Measurements from ENCODE around the gene SLFNL1.
A peak's percentile ranks its signal among the peaks of the same experiment; 100 is the strongest.

Gene SLFNL1

DNA sequence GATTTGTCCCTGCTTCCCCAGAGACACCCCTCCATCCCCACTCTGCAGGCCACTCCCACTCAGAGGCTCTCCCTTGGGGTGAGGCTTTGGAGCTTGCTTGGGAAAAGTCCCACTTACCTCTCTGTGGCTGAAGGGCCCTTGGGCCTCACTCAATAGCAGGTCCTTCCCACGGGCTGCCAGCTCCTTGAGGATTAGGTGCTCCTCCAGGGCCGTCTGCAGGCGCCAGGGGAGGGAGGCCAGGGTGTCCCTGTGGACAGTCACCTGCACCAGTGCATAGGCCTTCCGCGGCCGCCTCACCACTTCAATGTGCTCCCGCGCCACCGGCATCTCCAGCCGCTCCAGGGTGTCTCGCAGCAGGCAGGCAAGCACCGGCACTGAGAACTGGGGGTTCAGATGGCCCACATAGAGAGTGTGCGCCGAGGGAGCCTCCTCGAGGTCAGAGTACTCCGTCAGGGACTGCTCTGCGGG, 1.4 kb downstream of the SLFNL1 start:
- no peak for DNase-seq (ENCODE audit: low read depth, low spot score)

DNA sequence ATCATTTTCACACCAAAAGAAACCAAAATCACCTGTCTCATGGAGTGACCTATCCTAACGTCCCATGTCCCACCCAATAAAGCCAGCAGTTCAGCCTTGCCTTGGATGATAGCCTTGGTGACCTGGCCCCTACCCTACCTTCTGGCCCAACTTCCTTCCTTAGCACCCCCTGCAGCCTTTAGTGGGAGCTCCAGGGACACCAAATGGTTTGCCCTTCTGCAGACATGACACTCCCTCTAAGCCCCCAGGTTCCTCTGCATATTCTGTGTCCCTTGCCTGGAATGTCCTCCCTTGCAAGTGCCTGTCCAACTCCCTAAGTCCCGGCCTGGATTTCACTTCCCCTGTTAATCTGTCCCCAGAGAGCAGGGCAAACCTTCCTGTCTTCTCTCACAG, 2.2 kb downstream of the SLFNL1 start:
- no peak for DNase-seq (ENCODE audit: low read depth, low spot score)

DNA sequence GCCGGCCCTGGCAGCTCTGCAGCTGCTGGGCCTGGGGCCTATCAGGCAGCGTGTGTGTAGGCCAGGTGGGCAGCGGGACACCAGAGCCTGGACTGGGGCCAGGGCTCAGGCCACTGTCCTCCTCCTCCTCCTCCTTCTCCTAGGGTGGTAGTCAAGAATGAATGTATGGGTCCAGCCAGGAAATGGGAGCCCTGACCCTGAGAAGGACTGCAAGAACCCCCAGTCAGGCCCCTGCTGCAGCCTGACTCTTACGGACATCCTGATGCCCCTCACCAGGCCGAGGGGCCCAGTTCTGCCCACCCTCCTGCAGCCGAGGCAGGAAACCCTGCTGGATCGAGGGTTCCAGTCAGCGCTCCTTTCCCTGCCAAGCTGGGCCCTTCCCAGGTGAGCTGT, 3.5 kb downstream of the SLFNL1 start:
- no peak for DNase-seq (ENCODE audit: low read depth, low spot score)

DNA sequence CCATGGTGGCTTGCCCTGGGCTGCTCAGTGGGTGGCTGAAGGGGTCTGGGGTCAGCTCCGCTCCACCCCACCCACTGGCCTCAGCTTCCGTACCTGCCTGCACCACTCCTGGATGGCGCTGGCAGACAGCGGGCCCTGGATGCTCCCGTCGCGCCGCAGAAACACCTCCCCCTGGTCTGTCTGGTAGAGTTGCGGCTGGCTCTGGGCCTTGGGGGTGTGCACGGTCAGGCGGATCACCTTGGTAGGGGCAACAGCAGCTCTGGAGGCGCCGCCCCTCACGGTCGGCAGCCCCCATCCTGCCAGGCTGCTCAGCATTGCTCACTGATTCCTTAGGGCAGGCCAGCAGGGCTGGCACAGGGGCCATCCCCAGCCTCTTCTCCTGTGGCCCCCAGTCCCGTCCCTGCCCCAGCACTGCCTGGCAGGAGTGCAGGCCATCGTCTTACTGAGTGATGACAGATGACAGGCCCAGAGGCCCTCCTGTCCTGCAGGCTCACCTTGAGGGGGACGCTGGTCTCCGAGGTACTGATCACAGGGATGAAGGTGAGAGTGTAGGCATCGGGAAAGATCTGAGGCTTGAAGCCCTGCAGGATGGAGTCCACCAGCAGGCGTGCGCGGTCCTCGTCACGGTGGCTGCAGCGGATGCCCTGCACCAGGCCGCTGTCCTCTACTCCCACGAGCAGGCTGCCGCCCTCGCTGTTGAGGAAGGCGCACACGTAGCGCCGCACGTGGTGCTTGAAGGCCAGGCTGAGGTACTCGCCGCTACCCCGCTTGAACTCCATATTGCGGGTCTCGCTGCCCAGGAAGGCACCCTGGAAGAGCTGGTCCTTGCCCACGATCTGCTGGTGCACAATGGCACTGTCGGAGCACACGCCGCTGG, 4.1 kb downstream of the SLFNL1 start:
- DNase-seq (ENCODE audit: low read depth, low spot score): no peak

DNA sequence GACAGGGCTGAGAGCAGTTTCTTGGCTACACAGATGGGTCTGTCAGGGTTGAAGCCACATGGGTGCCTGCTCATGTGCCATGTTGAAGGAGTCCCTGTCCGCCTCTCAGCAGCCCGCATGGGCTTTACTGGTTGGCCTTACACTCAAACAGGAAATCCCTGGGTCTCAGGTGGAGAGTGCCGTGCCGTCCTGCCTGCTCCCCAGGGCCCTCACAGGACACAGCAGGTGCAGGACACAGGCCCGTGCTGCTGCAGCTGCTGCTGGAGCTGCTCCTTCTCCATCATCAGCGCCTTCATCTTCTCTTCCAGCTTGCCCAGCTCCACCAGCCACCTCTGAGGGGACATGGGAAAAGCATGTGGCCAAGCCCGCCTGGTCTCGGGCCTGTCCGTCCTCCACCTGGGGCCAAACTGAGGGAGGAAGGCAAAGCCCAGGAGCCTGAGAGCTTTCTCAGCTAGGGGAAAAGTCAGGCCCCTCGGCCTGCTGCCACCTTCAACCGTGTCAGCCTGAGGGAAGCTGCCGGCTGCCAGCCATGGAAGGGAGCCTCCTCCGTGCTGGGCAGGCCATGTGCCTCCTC, 5.5 kb downstream of the SLFNL1 start:
- no peak for DNase-seq (ENCODE audit: low read depth, low spot score)

DNA sequence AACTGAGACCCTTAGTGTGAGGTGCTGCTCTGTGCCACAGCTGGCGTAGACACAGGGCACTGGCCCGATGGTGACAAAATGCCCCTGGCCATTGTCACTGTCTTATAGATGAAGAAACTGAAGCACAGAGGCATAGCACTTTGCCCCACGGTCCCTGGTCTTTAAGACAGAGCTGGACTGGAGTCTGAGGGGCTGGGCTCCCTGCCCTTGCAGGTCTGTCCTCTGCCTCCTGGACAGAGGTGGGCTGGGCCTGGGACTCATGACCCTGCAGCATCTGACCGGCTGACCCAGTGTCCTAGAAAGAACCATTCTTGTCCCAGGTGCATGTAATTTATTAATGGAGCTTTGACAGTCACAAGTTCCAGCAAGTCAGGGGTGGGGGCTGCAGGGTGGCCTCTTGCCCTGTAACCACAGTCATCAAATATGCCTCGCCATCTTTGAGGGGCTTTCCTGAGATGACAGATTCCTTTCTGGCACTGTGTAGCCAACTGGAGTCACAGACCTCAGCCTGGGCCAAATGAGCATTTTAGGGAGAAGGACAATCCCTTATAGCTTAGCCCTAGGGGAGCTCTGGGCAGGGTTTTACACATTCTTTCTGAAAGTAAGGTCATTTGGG, 6.1 kb downstream of the SLFNL1 start:
- DNase-seq (ENCODE audit: low read depth, low spot score): no peak

DNA sequence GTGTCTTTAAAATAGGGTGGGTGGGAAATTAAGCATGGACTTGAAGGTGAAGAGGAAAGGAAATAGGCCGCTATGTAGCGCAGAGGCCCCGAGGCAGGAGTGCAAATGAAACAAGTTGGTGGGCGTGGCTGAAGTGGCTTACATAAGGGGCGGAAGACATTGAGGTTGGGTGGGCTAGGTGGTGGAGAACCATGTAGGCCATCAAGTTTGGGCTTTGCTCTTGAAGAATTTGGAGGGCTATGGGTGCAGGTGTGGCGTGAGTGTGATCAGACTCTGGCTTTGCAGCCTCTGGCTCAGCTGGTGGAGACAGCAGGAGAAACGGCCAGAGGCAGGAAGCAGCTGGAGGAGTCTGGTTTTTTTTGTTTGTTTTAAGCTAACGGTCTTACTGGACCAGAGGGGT, 6.7 kb downstream of the SLFNL1 start:
- DNase-seq (ENCODE audit: low read depth, low spot score): no peak

DNA sequence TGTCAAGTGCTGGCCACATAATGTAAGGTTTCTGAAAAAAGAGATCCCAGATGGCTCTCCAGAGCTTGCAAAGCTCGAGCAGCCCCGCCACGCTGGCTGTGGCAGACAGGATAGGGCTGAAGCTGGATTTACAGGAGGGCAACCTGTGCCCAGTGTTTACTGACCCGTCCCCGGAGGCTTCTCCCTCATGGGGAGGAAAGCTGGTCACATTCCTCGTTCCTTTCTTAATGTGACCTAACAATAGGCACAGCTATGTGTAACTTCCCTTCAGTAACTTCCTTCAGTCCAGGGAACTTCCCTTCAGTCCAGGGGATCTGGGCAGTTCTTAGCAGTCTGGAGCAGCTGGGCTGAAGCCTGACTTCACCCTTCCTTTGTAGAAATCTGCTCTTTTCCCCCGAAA, 7.7 kb downstream of the SLFNL1 start:
- DNase-seq (ENCODE audit: low read depth, low spot score): no peak

DNA sequence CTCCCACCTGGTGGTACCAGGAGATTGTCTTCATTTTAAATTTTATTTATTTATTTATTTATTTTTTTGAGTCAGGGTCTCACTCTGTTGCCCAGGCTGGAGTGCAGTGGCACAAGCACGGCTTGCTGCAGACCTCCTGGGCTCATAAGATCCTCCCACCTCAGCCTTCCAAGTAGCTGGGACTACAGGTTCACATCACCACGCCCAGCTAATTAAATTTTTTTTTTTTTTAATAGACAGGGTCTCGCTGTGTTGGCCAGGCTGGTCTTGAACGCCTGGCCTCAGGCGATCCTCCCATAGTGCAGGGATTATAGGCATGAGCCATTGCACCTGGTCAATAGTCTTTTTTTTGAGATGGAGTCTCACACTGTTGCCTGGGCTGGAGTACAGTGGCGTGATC, 8.5 kb downstream of the SLFNL1 start:
- no peak for DNase-seq (ENCODE audit: low read depth, low spot score)

DNA sequence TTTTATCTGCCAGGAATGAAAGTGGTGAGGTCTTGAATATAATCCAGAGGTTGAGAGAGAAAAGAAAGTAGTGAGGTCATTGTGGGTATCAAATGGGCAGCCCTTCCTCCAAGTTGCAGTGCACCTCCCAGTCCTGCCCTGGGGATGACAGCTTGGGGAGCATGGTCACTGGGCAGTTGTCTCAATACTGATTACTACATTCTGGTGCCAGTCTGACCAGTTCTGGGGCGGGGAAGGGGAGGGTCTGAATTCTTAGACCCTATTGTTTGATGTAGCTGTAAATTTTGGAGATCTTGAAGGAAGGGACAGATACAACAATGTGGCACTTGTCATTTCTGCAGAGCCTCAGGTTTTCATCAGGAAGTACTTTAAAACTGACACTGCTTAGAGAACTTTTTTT, 11.2 kb downstream of the SLFNL1 start:
- no peak for DNase-seq (ENCODE audit: low read depth, low spot score)

DNA sequence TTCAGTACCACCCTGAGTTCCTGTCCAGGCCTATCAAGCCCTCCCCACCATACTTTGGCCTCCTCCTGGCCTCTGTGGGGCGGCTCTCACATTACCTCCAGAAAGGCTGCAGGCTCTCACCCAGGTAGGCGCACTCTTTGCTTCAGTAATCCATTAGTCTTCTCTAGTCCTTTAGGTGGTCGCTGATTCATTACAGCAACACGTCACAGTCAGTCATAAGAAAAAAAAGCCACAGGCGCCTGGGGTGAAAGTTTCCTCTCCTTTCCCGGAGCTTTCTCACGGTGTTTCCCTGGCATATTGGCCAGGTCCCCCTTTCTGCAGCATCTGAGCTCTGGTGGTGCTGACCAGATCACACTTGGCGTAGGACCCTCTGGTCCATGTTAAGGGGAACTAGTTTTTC, 12.1 kb downstream of the SLFNL1 start:
- DNase-seq (ENCODE audit: low read depth, low spot score): no peak

DNA sequence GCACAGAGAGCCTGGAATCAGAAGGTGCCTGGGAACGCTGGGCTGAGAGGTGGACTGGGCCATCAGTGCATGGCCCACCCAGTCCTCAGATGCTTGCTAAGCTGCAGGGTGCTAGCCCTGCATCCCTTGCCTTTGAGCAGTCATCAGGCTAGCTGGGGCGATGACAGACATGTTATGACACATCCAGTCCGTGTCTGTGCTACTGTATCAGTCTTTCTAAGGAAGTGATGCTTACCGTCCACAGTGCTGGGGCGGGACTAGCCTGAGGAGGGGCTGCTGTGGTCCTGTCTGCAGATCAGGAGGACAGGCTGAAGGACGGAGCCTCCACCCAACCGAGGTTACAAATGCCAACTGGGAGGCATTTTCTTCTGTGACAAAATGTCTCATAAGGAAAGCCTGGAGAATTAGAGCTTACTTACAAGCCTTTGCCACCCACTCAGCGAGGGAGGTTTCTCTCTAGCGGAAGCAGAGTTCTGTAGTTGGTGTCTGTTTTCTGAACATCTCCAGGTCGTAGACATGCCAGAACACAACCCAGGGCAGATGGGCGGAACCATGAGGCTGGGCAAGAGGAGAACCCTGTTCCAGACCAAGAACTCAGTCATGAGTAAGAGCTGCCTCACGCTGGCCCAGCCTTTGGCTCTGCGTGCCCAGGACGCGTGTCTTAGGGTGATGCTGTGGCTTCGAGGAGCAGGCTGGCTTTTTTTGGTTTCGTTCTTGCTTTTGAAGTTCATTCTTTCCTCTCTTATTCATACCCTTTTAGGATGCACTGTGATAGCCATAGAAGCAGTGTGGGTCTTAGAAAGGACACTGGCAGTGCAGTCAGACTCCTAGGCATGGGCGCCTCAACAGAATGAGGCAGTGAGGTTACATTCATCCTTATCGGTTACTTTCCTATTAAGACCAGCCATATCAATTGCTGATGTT, 14.3 kb downstream of the SLFNL1 start:
- DNase-seq (ENCODE audit: low read depth, low spot score): no peak

DNA sequence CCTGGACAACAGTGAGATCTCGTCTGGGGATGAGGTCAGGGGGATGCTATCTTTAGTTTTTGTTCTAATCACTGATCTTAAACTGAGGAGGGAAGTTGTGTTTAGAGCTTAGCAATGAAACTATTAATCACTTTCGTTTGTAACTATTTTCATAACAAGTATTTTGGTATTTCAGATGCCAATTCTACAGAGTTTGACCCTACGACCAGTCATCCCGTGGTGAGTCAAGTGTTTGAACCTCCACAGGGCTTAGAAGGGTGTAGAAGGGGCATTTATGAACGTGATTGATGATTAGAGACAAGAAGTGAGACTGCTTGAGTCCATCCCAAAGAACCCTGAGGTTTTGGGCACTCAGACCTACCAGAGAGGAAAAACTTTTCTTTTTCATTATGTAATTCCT, 15.6 kb downstream of the SLFNL1 start:
- DNase-seq (ENCODE audit: low read depth, low spot score): no peak

DNA sequence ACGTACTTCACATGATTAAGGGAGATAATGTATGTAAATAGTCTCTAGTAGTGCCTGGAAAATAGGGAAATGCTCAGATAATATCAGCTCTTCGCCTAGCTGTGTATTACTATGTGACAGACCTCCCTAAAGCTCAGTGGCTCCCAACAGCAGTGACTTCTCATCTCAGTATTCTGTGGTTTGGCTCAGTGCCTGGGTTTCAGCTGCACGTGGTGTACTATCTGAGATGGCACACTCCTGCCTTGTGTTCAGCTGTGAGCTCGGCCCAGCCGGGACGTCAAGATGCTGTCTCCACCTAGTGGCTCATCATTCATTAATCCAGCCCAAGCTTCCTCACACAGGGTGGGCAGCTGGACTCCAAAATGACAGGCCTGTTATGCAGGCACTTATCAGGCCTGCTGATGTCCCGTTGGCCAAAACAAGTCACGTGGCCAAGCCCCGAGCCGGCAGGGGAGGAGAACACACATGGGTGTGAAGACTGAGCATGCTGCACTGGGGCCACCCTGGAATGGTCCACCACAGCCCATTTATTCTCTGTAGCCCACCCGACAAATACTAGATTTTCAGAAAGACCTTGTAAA, 17.8 kb downstream of the SLFNL1 start:
- peak; percentile 99 for DNase-seq (ENCODE audit: low read depth, low spot score)

DNA sequence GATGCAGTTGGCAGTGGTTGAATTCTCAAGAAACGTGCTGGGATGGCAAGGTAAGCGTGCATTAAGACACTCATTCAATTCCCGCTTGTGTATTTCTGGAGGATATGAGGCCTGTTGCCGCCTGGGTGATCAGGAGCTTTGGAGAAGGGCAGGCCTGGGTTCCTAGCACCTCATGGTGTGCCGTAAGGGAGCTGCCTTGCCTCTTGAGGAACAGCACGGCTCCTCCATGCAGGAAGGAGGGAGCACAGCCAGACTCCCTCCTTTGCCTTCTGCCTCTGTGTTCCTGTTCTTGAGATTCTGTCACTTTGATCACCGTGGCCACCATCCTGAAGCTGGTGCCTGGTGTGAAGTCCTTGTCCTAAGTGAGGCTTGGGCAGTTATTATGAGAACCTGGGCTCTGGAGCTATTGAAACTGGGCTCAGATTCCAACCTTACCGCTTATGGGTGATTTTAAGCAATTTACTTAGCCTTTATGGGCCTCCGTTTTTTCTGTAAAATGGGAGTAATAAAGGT, 18.3 kb downstream of the SLFNL1 start:
- no peak for DNase-seq (ENCODE audit: low read depth, low spot score)

DNA sequence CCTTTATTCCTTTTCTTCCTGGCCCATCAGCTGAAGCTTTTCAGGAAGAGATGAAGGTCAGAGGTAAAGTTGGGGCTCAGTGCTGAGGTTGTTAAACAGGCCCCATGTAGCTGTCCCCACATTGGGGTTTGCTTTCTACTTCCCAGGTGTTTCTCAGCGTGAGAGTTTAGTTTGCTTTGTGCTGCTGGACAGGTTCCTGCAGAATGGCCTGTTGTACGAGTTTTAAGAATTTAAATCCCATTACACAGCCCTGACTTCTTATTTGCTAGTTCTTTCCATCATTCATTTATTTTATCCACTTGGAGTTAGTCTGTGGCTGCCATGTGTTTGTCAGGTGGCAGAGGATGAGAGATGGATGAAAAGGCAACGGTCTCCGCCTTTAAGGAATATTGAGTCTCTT, 22.9 kb downstream of the SLFNL1 start:
- no peak for DNase-seq (ENCODE audit: low read depth, low spot score)

DNA sequence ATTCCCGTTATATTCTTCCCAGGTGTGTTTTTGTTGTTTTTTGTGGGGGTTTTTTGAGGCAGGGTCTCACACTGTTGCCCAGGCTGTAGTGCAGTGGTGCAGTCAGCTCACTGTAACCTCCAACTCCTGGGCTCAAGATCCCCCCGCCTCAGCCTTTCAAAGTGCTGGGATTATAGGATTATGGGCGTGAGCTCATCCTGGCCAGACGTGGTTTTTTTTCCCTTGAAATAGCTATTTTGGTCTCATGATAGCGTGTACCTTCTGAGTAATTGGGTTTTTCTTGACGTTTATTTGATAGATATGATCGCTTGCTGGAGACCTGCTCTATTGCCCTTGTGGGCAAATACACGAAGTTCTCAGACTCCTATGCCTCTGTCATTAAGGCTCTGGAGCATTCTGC, 24.4 kb downstream of the SLFNL1 start:
- DNase-seq (ENCODE audit: low read depth, low spot score): no peak

DNA sequence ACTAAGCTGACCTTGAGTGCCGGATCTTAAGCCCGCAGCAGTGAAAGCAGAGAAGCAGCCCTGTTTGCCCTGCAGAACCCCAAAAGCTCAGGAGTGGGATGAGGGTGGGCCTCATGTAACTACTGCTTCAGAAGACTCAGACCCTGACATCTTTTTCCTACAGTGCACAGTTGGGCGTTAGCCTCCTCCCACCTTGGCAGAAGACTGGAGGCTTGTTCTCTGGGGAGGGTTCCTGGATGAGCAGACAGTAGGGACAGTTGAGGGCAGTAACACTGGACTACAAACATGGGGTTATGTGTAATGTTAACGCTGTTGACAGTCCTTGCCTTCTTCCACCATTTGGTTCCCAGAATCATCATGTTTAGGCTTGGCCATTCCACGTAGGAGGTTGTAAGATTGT, 32.5 kb downstream of the SLFNL1 start:
- DNase-seq (ENCODE audit: low read depth, low spot score): no peak

DNA sequence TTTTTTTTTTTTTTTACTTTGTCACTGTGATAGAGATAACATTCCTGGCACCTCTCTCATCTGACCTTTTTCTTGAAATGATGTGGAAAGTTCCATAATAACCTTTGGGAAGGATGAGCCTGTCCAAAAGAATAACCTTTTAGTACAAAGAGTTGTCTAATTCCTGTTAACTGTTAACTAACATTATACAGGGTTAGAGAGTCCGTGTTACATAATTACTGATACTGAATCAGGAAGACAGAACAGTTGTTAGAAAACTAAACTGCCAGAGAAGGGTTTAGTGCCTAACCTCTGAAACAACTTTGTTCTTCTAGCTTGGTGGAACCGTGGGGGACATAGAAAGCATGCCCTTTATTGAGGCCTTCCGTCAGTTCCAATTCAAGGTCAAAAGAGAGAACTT, 33.2 kb downstream of the SLFNL1 start:
- DNase-seq (ENCODE audit: low read depth, low spot score): no peak

DNA sequence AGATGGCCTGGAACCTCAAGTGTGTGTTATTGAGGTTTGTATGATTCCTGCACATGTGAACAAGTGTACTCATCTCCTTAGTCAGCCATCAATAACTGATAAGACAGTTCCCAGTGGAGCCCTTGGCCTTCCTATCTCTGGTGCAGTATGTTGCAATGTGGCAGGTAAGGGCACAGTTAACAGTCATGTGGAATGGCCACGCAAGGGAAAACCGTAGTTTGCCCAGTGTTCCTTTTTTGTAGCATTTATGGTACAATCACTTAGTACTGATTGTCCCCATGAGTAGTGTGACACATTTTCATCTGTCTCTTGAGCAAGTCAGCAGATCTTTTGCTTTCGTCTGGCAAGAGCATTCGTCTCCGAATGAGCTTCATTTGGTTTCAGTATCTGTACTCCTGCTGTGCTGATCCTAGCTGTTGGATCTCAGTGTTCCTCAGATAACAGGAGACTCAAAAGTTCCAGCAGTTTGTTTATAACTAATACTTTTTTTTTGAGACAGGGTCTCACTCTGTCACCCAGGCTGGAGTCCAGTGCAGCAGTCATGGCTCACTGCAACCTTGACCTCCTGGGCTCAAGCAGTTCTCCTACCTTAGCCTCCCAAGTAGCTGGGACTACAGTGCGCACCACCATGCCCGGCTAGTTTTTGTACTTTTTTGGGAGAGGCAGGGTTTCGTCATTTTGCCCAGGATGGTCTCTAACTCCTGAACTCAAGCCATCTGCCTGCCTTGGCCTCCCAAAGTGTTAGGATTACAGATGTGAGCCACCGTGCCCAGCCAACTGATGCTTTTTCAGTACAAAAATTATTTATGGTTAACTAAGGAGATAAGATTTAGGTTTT, 33.9 kb downstream of the SLFNL1 start:
- no peak for DNase-seq (ENCODE audit: low read depth, low spot score)
